Measurements from ENCODE around the gene NANP. TPM values are rescaled to one million over a fixed set of nuclear protein-coding genes. Genes with fewer than 3 reads are reported as not detected.
"Not testable (repeated sequence)": the region's sequence is repeated elsewhere in the genome, so short reads cannot be mapped to it uniquely, and the experiment has no call there.

NANP gene
- polyA plus RNA-seq, 2 of the 4 experiments (the other 2 are of a cell fraction) = 11.2 to 11.4 TPM

DNA sequence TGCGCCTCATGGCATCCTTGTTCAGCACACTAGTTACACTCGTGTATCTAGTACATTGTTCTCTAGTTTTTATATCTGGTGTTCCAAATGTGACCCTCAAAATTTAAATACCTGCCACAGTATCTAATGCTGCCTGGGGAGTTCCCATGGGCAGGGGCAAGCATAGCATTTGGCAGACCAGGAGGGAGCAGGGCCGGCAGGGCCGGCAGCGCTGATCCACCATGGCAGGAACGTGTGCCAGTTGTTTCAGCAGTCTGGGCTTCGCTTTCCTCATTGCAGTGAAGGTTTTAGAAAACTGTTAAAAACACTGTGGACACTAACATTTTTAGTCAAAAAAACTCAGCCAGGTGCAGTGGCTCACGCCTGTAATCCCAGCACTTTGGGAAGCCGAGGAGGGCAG is 19.2 kb downstream of the NANP start:
- Histone ChIP-seq H3K4me2 (no peak overlapping the region), H3K4me3 (no peak overlapping the region), H3K27ac (no peak overlapping the region), H3K4me1 (no peaks in the 10 kb centered on the region), H3K9me3 (no peaks in the 10 kb centered on the region)
- 92% methylated on average over 9 of the region's 9 CpGs for WGBS (ENCODE audit: missing lambda C conversion rate)
- DNase-seq (ENCODE audit: low read depth in 1 of 2, low spot score in 1 of 2) (no peak), ATAC-seq (no peak), FAIRE-seq (no peak)
- TF ChIP-seq E2F6 (IDR thresholded peaks at IDR 0.05; ENCODE audit: borderline replicate concordance, low read depth) (no peak), ZSCAN20 (CRISPR knock-in tag; IDR thresholded peaks at IDR 0.05) (no peak), NR3C1 (IDR thresholded peaks at IDR 0.05) (no peak), HOXA7 (CRISPR knock-in tag; IDR thresholded peaks at IDR 0.05) (no peak), MYC (IDR thresholded peaks at IDR 0.05; ENCODE audit: borderline replicate concordance, low read length) (no peak), GATA3 (IDR thresholded peaks at IDR 0.05; ENCODE audit: borderline replicate concordance) (no peak)
- ChIA-PET POLR2A (no interaction called here), CTCF (no interaction called here)

DNA sequence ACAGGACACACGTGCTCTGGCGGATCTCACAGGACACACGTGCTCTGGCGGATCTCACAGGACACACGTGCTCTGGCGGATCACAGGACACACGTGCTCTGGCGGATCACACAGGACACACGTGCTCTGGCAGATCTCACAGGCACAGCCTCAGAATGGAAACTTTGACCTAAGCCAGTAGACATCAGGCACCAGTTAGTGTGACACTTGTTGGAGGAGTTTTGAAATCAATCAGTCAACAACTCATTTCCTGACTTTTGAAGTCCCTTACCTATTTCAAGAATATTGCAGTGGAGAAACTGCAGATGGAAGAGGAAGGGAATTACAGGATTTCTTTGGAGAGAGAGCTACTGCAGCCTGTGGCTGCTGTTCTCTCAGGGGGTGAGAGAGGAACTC is 20.9 kb downstream of the NANP start:
- CTCF ChIA-PET = interaction anchor here (0.7 kb wide), 1 partner anchor 31 kb away, joined by 3 read pairs; no protein-coding TSS in a partner anchor
- POLR2A ChIA-PET; FAIRE-seq; H3K9me3 ChIP-seq; H3K4me3 ChIP-seq; H3K27ac ChIP-seq; H3K4me2 ChIP-seq; H3K4me1 ChIP-seq; ATAC-seq; DNase-seq (ENCODE audit: low read depth in 1 of 2, low spot score in 1 of 2): not testable (repeated sequence)
- WGBS (ENCODE audit: missing lambda C conversion rate) = 60% methylated on average over 1 of the region's 9 CpGs

GRCh38 chr20:25602191-25602913 is 21.5 kb downstream of the NANP start:
- H3K27ac ChIP-seq; FAIRE-seq; H3K9me3 ChIP-seq; POLR2A ChIA-PET; H3K4me3 ChIP-seq; CTCF ChIA-PET; H3K4me2 ChIP-seq; H3K4me1 ChIP-seq; ATAC-seq; DNase-seq (ENCODE audit: low read depth in 1 of 2, low spot score in 1 of 2): not testable (repeated sequence)
- 81% methylated on average over 14 of the region's 39 CpGs for WGBS (ENCODE audit: missing lambda C conversion rate)

DNA sequence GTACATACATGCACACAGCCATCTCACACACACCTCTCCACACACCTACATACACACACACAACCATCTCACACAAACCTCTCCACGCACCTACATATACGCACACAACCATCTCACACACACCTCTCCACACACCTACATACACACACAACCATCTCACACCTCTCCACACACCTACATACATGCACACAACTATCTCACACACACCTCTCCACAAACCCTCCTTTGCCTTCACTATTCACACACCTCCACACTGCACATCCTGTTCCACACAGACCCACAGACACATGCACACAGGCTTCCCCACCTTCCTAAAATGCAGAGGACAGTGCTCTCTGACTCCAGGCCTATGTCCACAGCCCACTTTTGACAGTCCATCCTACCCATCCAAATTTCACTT is 22.2 kb downstream of the NANP start:
- CTCF ChIA-PET = no interaction called here
- no peak for TF ChIP-seq HES2 (IDR thresholded peaks at IDR 0.05)
- TF ChIP-seq JUN (IDR thresholded peaks at IDR 0.05) = no peak
- TF ChIP-seq ZFP36 (IDR thresholded peaks at IDR 0.05; ENCODE audit: borderline replicate concordance, partially characterized antibody) = no peak
- no peak for TF ChIP-seq HOXA7 (CRISPR knock-in tag; IDR thresholded peaks at IDR 0.05)
- TF ChIP-seq, protein P1, sequence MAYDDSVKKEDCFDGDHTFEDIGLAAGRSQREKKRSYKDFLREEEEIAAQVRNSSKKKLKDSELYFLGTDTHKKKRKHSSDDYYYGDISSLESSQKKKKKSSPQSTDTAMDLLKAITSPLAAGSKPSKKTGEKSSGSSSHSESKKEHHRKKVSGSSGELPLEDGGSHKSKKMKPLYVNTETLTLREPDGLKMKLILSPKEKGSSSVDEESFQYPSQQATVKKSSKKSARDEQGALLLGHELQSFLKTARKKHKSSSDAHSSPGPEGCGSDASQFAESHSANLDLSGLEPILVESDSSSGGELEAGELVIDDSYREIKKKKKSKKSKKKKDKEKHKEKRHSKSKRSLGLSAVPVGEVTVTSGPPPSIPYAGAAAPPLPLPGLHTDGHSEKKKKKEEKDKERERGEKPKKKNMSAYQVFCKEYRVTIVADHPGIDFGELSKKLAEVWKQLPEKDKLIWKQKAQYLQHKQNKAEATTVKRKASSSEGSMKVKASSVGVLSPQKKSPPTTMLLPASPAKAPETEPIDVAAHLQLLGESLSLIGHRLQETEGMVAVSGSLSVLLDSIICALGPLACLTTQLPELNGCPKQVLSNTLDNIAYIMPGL (CRISPR knock-in tag; IDR thresholded peaks at IDR 0.05; ENCODE audit: borderline replicate concordance) = no peak
- no peak for TF ChIP-seq EP300 (IDR thresholded peaks at IDR 0.05)
- POLR2A ChIA-PET = no interaction called here
- DNase-seq (ENCODE audit: low read depth in 1 of 2, low spot score in 1 of 2) (no peak), ATAC-seq (no peak), FAIRE-seq (no peak)
- Histone ChIP-seq H3K4me1 (no peaks in the 10 kb centered on the region), H3K27ac (no peak overlapping the region), H3K4me3 (no peak overlapping the region), H3K9me3 (no peaks in the 10 kb centered on the region), H3K4me2 (no peak overlapping the region)
- WGBS (ENCODE audit: missing lambda C conversion rate) = 75% methylated on average over 2 of the region's 2 CpGs

DNA sequence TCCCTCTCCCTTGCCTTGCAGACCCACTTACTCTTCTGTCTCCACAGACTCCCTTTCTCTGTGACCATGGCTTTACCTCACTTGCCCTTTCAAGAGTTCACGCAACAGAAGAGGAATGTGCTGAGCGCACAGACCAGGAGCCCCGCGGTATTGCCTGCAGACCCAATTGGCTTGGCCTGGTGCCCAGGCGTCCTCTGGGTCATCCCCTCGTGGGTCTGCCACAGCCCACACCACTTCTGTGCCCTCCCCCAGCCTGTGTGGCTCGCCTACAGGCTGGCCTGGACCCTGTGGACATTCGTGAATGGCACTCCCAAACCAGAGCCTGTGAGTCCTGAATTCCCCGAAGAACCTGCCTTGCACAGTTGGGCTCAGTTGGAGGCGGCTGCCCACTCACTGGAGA is 23.2 kb downstream of the NANP start:
- DNase-seq (ENCODE audit: low read depth in 1 of 2, low spot score in 1 of 2) (no peak), ATAC-seq (0 out of 6 replicates have a peak, but pooled peaks of 1 of the 2 experiments have one; percentile 11), FAIRE-seq (no peak)
- no peak overlapping the region for H3K4me2 ChIP-seq
- no peaks in the 10 kb centered on the region for H3K9me3 ChIP-seq
- no peaks in the 10 kb centered on the region for H3K4me1 ChIP-seq
- WGBS (ENCODE audit: missing lambda C conversion rate) = 67% methylated on average over 10 of the region's 10 CpGs
- ChIA-PET CTCF (no interaction called here), POLR2A (no interaction called here)
- H3K27ac ChIP-seq = no peak overlapping the region
- H3K4me3 ChIP-seq = no peak overlapping the region
- TF ChIP-seq, protein P1 (CRISPR knock-in tag; IDR thresholded peaks at IDR 0.05; ENCODE audit: borderline replicate concordance) = no peak
- TF ChIP-seq NFE2L2 (conservative IDR thresholded peaks at IDR 0.05; ENCODE audit: low read length) (no peak), CTCF (IDR thresholded peaks at IDR 0.05) (no peak), BHLHE40 (IDR thresholded peaks at IDR 0.05; ENCODE audit: low read depth, low read length) (no peak), MAFK (IDR thresholded peaks at IDR 0.05; ENCODE audit: partially characterized antibody) (no peak), RFX5 (IDR thresholded peaks at IDR 0.05) (no peak), EP300 (IDR thresholded peaks at IDR 0.05) (no peak), FOSL2 (IDR thresholded peaks at IDR 0.05) (no peak), FOSL2 (CRISPR knock-in tag; IDR thresholded peaks at IDR 0.05) (no peak), TFCP2L1 (CRISPR knock-in tag; IDR thresholded peaks at IDR 0.05) (no peak), SREBF2 (IDR thresholded peaks at IDR 0.05) (no peak)
- TF ChIP-seq, protein P2, sequence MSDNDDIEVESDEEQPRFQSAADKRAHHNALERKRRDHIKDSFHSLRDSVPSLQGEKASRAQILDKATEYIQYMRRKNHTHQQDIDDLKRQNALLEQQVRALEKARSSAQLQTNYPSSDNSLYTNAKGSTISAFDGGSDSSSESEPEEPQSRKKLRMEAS (IDR thresholded peaks at IDR 0.05) = no peak
